8988T (cell line): ENCODE data around the gene RIN1.
"Not testable (repeated sequence)": the region's sequence is repeated elsewhere in the genome, so short reads cannot be mapped to it uniquely, and the experiment has no call there.

Experiments used
- DNase-seq: peaks from one replicate; pipeline ENCODE4 v3.0.0; 2011

RIN1 gene

GRCh38 chr11:66317723-66318599 lies 18.3 kb downstream of the RIN1 start:
- DNase-seq: no peak

GRCh38 chr11:66317322-66317722 lies 18.9 kb downstream of the RIN1 start:
- no peak for DNase-seq

GRCh38 chr11:66316849-66317251 lies 19.4 kb downstream of the RIN1 start, which contains the start of gene CD248:
Gene CD248 (minus strand): TSS chr11:66317044. CDS start chr11:66317027, 17 bp downstream.
- no peak for DNase-seq

GRCh38 chr11:66315921-66316811 lies 20.1 kb downstream of the RIN1 start:
- no peak for DNase-seq

- no peak for DNase-seq
Observed at GRCh38 chr11:66315498-66315885, 20.7 kb downstream of the RIN1 start.

GRCh38 chr11:66314561-66315497 lies 21.4 kb downstream of the RIN1 start:
- DNase-seq: no peak

GRCh38 chr11:66314186-66314501 lies 22.1 kb downstream of the RIN1 start:
- no peak for DNase-seq

- DNase-seq: no peak
Observed at GRCh38 chr11:66313321-66314185, 22.7 kb downstream of the RIN1 start.

- peak; percentile 99 for DNase-seq
Observed at GRCh38 chr11:66312549-66313320, 23.5 kb downstream of the RIN1 start.

GRCh38 chr11:66311965-66312548 lies 24.2 kb downstream of the RIN1 start:
- peak; percentile 96 for DNase-seq

- no peak for DNase-seq
Observed at GRCh38 chr11:66311470-66311964, 24.7 kb downstream of the RIN1 start.

GRCh38 chr11:66310803-66311440 lies 25.3 kb downstream of the RIN1 start:
- not testable (repeated sequence) for DNase-seq

- DNase-seq: no peak
Observed at GRCh38 chr11:66310324-66310723, 25.9 kb downstream of the RIN1 start.

GRCh38 chr11:66309475-66309874 lies 26.8 kb downstream of the RIN1 start:
- DNase-seq: no peak

- no peak for DNase-seq
Observed at GRCh38 chr11:66302656-66303055, 33.6 kb downstream of the RIN1 start.

GRCh38 chr11:66299186-66299585 lies 37.0 kb downstream of the RIN1 start:
- no peak for DNase-seq

GRCh38 chr11:66297610-66298009 lies 38.6 kb downstream of the RIN1 start:
- DNase-seq: no peak

- DNase-seq: no peak
Observed at GRCh38 chr11:66294626-66295620, 41.3 kb downstream of the RIN1 start.
